Ectodermal cell (in vitro differentiated cells): ENCODE data around the gene MSI2.

Experiments used
- H3K27ac ChIP-seq: 2 replicates; pipeline ENCODE4 v1.7.0; 2013; ENCODE audit warnings: mild to moderate bottlenecking, low read depth, low read length; ENCODE audit not compliant: insufficient read depth, poor library complexity, severe bottlenecking
- H3K27me3 ChIP-seq: 2 replicates; pipeline ENCODE4 v1.7.0; 2013; ENCODE audit warnings: mild to moderate bottlenecking, low read length; ENCODE audit not compliant: insufficient read depth, control insufficient read depth, poor library complexity, severe bottlenecking
- H3K36me3 ChIP-seq: one replicate; pipeline ENCODE4 v1.7.0; 2013; ENCODE audit warnings: low read length; ENCODE audit not compliant: control insufficient read depth, insufficient read depth
- H3K4me1 ChIP-seq: one replicate; pipeline ENCODE4 v1.7.0; 2013; ENCODE audit warnings: low read length; ENCODE audit not compliant: control insufficient read depth, insufficient read depth
- H3K4me3 ChIP-seq: 2 replicates; pipeline ENCODE4 v1.7.0; 2013; ENCODE audit warnings: low read depth, low read length, control low read depth; ENCODE audit not compliant: insufficient read depth
- H3K9me3 ChIP-seq: 2 replicates; pipeline ENCODE4 v1.7.0; 2013; ENCODE audit warnings: mild to moderate bottlenecking, low read length, moderate library complexity; ENCODE audit not compliant: control insufficient read depth
- WGBS, 2 experiments: methylation state at CpG; one replicate each; pipeline ENCODE4 v1.1.7; 2013; ENCODE audit warnings: missing lambda C conversion rate in 2 of 2; 5-methylcytosine and 5-hydroxymethylcytosine counted together

MSI2 gene

DNA sequence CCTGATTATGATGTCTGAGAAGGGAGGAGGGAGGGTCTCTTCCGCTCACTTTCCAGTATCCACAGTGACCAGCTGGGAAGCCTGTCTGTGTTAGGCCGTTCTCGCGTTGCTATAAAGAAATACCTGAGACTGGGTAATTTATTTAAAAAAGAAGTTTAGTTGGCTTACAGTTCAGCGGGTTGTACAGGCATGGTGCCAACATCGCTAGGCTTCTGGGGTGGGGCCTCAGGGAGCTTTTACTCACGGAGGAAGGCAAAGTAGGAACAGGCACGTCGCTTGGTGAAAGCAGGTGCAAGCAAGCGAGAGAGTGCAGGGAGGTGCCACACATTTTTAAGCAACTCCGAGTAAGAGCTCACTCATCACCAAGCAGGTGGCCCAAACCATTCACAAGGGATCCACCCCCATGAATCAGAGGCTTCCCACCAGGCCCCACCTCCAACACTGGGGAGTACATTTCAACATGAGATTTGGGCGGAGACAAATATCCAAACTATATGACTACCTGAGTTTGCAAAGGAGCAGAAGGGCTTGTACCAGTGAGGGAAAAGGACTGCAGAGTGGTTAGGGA is 351.3 kb downstream of the MSI2 start:
- 90% methylated on average over 12 of the region's 12 CpGs for WGBS, 2 experiments
- Histone ChIP-seq H3K27me3 (no peaks in the 10 kb centered on the region), H3K4me1 (peaks cover 34% of the 10 kb centered on the region), H3K27ac (no peak overlapping the region), H3K36me3 (no peaks in the 10 kb centered on the region), H3K9me3 (no peaks in the 10 kb centered on the region), H3K4me3 (no peak overlapping the region)

DNA sequence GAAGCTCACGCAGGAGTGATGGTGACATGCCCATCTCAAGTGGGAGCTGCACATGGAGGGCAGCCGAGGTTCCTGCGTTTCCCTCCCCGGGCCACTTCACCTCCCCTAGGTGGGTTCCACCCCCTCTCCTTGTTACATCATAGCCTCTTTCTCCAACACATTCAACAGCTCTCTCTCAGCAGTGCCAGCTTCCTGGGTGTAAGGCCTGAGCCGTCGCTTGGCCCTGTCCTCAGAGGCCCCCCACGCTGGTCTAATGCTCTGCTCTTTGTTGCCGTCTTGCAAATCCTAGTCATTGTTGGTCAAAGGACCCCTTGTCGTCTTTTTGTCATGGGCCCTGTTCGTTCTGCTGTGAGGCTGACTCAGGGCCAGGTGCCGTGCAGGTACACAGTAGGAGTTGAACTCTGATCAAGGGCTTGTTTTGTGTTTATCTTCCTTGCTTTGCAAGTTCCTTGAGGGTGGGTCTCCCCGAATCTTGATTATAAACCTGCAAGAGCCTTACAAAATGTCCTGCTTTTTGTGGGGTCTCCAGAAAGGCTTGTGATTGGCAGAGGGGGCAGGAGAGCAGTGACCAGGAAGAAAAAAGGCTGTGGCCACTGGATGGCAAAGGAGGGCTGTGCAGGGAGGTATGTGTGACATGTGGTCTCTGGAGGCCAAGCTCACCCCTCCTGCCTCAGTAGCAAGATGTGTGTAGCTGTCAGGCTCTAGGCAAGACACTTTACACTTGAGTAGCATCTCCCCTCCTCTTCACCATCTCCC is 352.2 kb downstream of the MSI2 start:
- peaks cover 34% of the 10 kb centered on the region for H3K4me1 ChIP-seq
- no peak overlapping the region for H3K4me3 ChIP-seq
- H3K36me3 ChIP-seq = no peaks in the 10 kb centered on the region
- no peaks in the 10 kb centered on the region for H3K27me3 ChIP-seq
- H3K9me3 ChIP-seq = no peaks in the 10 kb centered on the region
- 56% methylated on average over 12 of the region's 12 CpGs for WGBS, 2 experiments
- H3K27ac ChIP-seq = no peak overlapping the region

DNA sequence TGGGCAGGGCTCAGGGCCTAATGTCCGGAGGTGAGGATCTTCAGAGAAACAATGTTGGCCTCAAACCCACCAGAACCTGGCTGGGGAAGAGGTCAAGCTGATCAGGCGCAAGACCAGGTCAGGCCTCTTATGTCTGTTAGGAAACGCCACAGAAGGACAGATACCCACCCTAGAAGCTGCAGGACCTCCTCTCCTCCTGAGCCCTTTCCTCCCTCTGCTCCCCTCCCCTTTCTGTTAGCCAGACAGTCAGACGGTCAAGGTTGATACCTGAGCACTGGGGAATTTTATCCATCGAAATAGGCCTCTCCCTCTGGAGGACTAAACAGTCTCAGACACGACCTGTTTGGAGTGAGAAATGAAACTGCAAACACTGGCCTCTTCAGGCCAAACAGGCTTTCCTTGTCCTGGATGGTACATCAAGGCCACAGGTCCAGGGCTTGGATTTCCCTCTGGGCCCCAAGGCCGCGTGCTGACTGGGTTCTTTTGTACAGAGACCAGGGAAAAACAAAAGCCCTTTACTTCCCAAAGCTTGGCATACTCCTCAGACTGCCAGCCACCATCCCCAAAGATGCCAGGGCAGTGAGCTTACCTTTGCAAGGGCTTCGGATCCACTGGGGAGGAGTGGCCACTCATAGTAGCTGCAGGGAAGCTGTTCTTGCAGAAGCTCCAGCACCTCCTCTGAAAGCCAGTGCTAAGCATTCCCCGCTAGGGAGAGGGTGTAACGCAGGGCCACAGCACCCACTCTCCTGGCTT is 353.0 kb downstream of the MSI2 start:
- no peaks in the 10 kb centered on the region for H3K27me3 ChIP-seq
- H3K27ac ChIP-seq = no peak overlapping the region
- H3K4me3 ChIP-seq = no peak overlapping the region
- peaks cover 33% of the 10 kb centered on the region for H3K4me1 ChIP-seq
- 88 to 89% methylated on average over 11 of the region's 11 CpGs for WGBS, 2 experiments
- no peaks in the 10 kb centered on the region for H3K36me3 ChIP-seq
- H3K9me3 ChIP-seq = no peaks in the 10 kb centered on the region

DNA sequence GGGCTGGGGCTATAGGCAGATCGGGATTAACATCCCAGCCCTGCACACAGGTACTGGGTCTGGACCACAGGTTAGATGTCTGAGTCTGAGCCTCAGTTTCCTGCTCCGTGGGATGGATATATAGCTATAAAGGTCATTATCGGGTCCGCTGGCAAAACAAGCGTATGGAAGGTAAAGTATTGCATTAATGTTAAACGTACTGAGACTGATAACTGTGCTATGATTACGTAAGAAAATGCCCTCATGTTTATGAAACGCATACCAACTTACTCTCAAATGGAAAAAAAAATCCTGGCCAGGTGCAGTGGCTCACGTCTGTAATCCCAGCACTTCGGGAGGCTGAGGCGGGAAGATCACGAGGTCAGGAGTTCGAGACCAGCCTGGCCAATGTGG is 353.6 kb downstream of the MSI2 start:
- no peak overlapping the region for H3K4me3 ChIP-seq
- H3K9me3 ChIP-seq = no peaks in the 10 kb centered on the region
- H3K36me3 ChIP-seq = no peaks in the 10 kb centered on the region
- H3K27me3 ChIP-seq = no peaks in the 10 kb centered on the region
- H3K4me1 ChIP-seq = peaks cover 27% of the 10 kb centered on the region
- H3K27ac ChIP-seq = no peak overlapping the region
- WGBS, 2 experiments = 94 to 95% methylated on average over 13 of the region's 13 CpGs

DNA sequence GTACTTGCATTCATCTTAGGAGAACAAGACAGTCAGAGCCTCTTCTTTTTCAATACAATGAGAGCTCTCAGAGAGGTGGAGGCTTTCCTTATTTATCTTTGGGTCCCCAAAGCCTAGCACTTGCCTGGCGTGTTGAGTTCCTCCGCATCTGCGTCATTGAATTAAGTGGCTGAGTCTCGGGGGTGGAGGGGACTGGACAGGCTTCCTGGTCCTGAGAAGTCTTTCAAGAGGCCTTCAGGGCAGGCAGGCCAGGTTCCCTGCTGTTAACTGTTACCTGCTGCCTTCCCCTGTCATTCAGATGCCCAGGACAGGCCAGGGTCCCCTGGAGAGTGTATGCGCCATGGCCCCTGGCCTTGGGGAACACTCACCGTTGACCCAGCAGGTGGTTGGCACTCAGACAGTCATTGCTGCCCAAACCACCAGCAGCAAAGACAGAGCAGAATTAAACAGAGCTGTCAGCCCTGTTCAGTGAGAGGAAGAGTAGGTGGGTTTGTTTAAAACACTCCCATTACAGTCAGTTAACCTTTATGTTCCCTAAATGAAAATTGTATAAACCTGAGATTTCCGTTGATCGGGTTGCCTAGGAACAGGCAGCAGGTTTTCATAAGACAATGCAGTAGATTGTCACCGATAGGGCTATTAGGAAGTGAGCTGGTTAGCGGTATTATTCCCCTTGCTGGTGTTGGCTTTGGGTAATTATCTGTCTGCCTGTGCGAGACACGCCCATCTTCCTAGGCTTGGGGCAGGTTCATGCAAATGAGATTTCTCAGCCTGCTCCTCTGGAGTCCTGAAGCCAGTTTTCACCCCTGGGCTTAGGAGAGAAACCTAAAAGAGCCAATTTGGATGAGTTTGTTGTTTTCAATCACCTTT is 356.1 kb downstream of the MSI2 start:
- WGBS, 2 experiments = 45 to 50% methylated on average over 7 of the region's 12 CpGs
- Histone ChIP-seq H3K27me3 (no peaks in the 10 kb centered on the region), H3K4me3 (no peak overlapping the region), H3K4me1 (peaks cover 14% of the 10 kb centered on the region), H3K27ac (no peak overlapping the region), H3K9me3 (no peaks in the 10 kb centered on the region), H3K36me3 (peaks cover 10% of the 10 kb centered on the region)

DNA sequence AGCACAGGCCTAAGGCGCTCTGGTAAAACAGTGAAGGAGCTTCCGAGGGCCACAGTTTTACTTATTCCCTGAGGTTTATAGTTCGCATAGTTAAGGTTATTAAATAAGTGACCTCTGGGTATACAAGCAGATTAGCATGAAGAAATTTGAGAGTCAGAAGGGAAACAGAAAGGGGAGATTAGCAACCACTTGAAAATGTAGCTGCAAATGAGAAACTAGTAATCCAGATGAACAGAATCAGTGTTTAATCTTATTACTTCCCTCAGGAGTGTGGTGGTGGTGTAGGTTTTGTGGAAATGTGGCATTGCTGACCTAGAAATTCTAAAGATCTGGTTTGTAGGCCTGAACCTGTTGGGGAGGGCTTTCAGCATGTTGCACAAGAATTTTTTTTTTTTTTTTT is 358.4 kb downstream of the MSI2 start:
- Histone ChIP-seq H3K27me3 (no peaks in the 10 kb centered on the region), H3K4me3 (no peak overlapping the region), H3K4me1 (no peaks in the 10 kb centered on the region), H3K27ac (no peak overlapping the region), H3K36me3 (peaks cover 10% of the 10 kb centered on the region), H3K9me3 (no peaks in the 10 kb centered on the region)
- 92 to 94% methylated on average over 3 of the region's 3 CpGs for WGBS, 2 experiments

DNA sequence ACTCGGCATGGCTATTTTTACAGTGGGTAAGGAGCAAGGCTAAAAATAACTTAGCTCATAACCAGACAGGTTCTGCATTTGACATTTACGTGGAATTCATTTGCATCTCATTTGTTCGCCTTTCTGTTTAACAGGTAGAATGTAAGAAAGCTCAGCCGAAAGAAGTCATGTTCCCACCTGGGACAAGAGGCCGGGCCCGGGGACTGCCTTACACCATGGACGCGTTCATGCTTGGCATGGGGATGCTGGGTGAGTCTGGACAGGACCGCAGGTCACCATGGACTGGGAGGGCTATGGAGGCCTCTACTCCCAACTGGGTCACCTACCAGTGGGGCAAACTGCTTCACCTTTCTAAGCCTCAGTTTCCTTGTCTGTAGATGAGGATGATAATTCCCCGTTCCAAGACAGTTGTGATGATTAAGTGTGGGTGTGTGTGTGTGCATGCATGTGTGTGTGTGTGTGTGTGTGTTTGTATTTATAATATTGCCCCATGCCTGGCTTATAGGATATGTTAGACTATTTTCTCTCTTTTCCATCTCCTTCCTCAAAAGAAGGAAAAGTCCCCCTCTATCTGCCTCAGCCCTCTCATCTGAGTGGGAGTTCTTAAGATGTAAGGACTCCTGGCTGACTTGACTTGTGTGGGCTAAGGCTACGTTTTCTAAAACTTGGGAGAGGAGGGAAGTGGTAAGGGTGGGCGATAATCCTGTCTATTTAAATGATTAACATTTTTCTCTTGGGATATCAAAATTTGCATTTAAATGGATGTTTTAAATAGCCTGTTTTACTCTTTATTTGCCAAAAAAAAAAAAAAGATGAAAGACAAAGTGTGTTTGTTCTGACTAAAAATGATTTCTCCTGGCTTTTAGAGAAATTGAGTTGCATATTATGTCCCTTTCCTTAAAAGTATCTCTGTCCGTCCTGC is 359.8 kb downstream of the MSI2 start:
- Histone ChIP-seq H3K36me3 (peaks cover 13% of the 10 kb centered on the region), H3K4me1 (no peaks in the 10 kb centered on the region), H3K9me3 (no peaks in the 10 kb centered on the region), H3K27me3 (no peaks in the 10 kb centered on the region), H3K27ac (no peak overlapping the region), H3K4me3 (no peak overlapping the region)
- WGBS, 2 experiments = 94 to 97% methylated on average over 13 of the region's 13 CpGs

DNA sequence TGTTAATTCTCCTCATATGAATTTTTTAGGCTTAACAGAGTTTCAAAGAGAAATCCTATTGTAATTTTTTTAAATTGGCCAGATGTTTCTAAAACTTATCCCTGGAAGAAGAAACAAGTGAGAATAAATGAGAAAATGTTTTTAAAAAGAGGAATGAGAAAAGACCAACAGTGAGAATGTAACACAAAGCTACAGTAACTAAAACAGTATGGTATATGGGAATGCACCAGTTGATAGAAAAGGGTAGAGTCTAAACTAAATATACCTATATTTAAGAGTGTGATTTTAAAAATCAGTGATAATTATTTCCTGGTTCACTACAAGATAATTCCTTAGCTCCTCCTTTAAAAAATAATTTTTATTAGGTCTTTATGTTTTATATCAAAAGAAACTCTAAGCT is 360.9 kb downstream of the MSI2 start:
- Histone ChIP-seq H3K27me3 (no peaks in the 10 kb centered on the region), H3K4me1 (no peaks in the 10 kb centered on the region), H3K9me3 (no peaks in the 10 kb centered on the region), H3K36me3 (peaks cover 13% of the 10 kb centered on the region), H3K27ac (no peak overlapping the region), H3K4me3 (no peak overlapping the region)
